ENCODE data around the gene CNP.

Gene CNP

DNA sequence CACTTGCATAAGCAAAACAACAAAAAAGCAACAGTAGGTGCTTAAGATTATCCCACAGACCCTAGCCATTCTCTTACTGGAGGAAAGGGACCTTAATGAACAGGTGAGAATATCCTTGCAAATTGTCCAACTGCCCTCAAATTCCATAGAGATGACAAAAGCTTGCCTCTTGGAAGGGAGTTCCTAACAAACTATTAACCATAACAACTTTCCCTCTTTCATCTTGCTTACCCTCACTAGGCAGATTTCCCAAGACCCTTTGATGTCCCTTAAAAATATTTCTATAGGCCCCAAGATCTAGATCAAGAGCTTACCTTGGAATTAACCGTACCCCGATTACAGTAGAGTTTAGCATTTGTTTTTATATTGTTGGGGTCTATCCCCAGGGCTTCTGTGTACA lies 21.8 kb downstream of the CNP start:
- in situ Hi-C loops (cut with HindIII; ENCODE audit: low sequenced_read_pairs) = no loop called here
- no peak for DNase-seq (ENCODE audit: low read depth)
- H3K4me3 ChIP-seq (ENCODE audit: low read depth, low read length) = no peak overlapping the region

GRCh38 chr17:41989702-41990419 lies 23.3 kb downstream of the CNP start:
- H3K4me3 ChIP-seq (ENCODE audit: low read depth, low read length) = no peak overlapping the region
- in situ Hi-C loops (cut with HindIII; ENCODE audit: low sequenced_read_pairs) = no loop called here
- no peak for DNase-seq (ENCODE audit: low read depth)
- no peak for TF ChIP-seq CTCF (IDR thresholded peaks at IDR 0.05; ENCODE audit: low read depth, low read length, missing control alignments)

More for the DNA sequence above, 21.8 kb downstream of the CNP start:
- TF ChIP-seq CTCF (IDR thresholded peaks at IDR 0.05; ENCODE audit: low read depth, low read length, missing control alignments) = no peak

DNA sequence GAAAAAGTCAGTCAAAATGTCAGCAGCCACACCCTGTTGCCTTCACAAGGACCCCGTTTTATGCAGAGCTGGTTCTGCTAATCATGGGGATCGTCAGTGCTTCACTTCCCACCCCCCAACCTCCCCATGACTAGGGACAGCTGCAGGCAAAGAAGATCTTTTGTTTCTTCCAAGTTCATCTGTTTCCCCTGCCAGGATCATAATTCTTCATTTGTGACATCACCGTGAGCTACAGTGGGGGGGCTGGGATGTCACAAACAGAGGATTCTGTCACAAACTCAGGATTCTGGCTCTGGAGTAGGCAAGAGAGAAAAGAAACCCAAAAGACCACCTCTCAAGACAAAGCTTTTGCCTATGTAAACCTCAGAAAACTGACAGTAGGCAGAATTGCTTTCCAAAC lies 26.0 kb downstream of the CNP start:
- no peak overlapping the region for H3K4me3 ChIP-seq (ENCODE audit: low read depth, low read length)
- DNase-seq (ENCODE audit: low read depth) = no peak
- in situ Hi-C loops (cut with HindIII; ENCODE audit: low sequenced_read_pairs) = no loop called here
- TF ChIP-seq CTCF (IDR thresholded peaks at IDR 0.05; ENCODE audit: low read depth, low read length, missing control alignments) = no peak

GRCh38 chr17:41996855-41997164 lies 30.2 kb downstream of the CNP start:
- no peak overlapping the region for H3K4me3 ChIP-seq (ENCODE audit: low read depth, low read length)
- no peak for TF ChIP-seq CTCF (IDR thresholded peaks at IDR 0.05; ENCODE audit: low read depth, low read length, missing control alignments)
- no peak for DNase-seq (ENCODE audit: low read depth)
- in situ Hi-C loops (cut with HindIII; ENCODE audit: low sequenced_read_pairs) = no loop called here

DNA sequence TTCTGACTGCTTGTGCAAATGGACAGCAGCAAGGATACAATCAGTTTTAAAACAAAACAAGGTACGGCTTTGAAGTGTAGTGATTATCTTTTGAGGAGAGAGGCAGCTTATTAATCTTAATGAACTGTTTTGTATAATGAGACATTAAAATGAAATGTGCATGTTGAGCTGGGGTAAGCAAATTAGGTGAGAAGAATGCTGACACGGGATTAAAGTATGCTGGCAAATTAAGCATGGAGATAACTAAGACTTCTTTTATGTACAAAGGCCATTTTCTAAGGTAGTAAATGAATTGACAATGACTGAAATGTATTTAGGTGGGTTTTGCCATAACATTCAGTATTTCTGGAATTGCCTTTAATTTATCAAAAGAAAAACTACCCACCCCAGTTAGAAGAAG lies 31.9 kb downstream of the CNP start:
- TF ChIP-seq CTCF (IDR thresholded peaks at IDR 0.05; ENCODE audit: low read depth, low read length, missing control alignments) = no peak
- no peak overlapping the region for H3K4me3 ChIP-seq (ENCODE audit: low read depth, low read length)
- DNase-seq (ENCODE audit: low read depth) = no peak
- in situ Hi-C loops (cut with HindIII; ENCODE audit: low sequenced_read_pairs) = no loop called here

GRCh38 chr17:42000413-42001133 lies 34.0 kb downstream of the CNP start:
- DNase-seq (ENCODE audit: low read depth) = no peak
- in situ Hi-C loops (cut with HindIII; ENCODE audit: low sequenced_read_pairs) = no loop called here
- H3K4me3 ChIP-seq (ENCODE audit: low read depth, low read length) = no peak overlapping the region
- no peak for TF ChIP-seq CTCF (IDR thresholded peaks at IDR 0.05; ENCODE audit: low read depth, low read length, missing control alignments)
